OCI-LY3 (cell line): Measurements from ENCODE around the gene MCM6.

Experiments used
- EZH2phosphoT487 ChIP-seq: fragments of 200-600 bp; shearing (Covaris generic); IDR thresholded peaks from 2 replicates; pipeline ENCODE4 v1.6.1; 2018; ENCODE audit warnings: antibody characterized with exemption, mixed run types, low read depth
- TF ChIP-seq, protein P1 (sequence below): fragments of 200-600, 300-600 bp; sonication (generic); IDR thresholded peaks from 2 replicates; pipeline ENCODE4 v1.5.1; 2014; ENCODE audit warnings: antibody characterized with exemption, low read length, low read depth

DNA sequence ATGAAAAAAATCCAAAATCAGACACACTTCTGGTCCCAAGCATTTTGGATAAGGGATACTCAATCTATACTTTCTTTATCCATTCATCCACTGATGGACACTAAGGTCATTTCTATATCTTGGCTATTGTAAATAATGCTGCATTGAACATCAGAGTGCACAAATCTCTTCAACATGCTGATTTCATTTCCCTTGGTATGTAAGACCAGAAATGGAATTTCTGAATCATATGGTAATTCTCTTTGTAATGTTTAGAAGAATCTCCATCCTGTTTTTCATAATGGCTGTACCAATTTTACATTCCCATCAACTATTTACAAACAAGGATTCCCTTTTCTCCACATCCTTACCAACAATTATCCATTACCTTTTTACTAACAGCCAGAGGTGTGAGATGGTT, 33.7 kb upstream of the MCM6 start:
- TF ChIP-seq, protein P1, sequence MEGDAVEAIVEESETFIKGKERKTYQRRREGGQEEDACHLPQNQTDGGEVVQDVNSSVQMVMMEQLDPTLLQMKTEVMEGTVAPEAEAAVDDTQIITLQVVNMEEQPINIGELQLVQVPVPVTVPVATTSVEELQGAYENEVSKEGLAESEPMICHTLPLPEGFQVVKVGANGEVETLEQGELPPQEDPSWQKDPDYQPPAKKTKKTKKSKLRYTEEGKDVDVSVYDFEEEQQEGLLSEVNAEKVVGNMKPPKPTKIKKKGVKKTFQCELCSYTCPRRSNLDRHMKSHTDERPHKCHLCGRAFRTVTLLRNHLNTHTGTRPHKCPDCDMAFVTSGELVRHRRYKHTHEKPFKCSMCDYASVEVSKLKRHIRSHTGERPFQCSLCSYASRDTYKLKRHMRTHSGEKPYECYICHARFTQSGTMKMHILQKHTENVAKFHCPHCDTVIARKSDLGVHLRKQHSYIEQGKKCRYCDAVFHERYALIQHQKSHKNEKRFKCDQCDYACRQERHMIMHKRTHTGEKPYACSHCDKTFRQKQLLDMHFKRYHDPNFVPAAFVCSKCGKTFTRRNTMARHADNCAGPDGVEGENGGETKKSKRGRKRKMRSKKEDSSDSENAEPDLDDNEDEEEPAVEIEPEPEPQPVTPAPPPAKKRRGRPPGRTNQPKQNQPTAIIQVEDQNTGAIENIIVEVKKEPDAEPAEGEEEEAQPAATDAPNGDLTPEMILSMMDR = no peak
- TF ChIP-seq EZH2phosphoT487 = no peak
